Non-pigmented ciliary epithelial cell (primary cell): ENCODE measurements around the gene ATP5PD.
"Not testable (repeated sequence)": the region's sequence is repeated elsewhere in the genome, so short reads cannot be mapped to it uniquely, and the experiment has no call there.

Experiments
- DNase-seq: peaks from one replicate; pipeline ENCODE4 v3.0.0-alpha.2; 2010; ENCODE audit warnings: low read depth

The ATP5PD gene

DNA sequence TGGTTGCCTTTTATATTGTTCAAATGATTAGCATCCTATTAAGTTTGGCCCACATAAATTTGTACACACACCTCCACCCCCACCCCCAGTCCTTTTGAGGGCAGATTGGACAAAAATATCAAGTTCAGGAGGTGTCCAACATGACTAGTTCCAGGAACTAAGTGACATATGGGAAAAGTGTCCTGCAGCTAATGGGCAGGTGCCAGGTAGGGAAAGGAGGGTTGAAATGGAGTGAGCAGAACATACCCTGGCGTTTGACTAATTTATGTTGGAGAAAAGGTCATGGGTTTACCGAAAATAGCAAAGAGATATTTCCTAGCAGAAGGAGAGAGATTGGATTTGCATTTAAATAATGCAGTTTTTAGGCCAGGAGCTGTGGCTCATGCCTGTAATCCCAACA is 5.2 kb upstream of the ATP5PD start:
- no peak for DNase-seq

DNA sequence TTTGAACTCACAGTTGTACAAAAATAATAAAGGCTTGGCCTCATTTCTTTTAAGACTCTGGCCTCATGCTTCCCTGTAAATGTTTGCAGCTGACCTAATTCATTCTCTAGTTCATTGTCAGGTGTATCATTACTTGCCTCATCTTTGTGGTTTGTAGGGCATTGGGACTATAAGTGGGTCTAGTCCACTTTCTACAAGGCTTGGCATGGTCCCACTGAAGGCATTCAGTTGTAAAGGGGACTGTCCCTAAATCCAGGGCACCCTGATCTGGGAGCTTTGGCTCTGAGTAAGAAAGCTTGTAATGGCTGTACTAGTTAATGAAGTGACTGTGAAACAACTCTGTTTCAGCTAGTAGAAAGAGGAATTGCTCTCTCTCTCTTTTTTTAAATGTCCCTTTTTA is 2.9 kb upstream of the ATP5PD start:
- DNase-seq: no peak

- no peak for DNase-seq
These were observed 2.3 kb upstream of the ATP5PD start for GRCh38 chr17:75049057-75049456.

DNA sequence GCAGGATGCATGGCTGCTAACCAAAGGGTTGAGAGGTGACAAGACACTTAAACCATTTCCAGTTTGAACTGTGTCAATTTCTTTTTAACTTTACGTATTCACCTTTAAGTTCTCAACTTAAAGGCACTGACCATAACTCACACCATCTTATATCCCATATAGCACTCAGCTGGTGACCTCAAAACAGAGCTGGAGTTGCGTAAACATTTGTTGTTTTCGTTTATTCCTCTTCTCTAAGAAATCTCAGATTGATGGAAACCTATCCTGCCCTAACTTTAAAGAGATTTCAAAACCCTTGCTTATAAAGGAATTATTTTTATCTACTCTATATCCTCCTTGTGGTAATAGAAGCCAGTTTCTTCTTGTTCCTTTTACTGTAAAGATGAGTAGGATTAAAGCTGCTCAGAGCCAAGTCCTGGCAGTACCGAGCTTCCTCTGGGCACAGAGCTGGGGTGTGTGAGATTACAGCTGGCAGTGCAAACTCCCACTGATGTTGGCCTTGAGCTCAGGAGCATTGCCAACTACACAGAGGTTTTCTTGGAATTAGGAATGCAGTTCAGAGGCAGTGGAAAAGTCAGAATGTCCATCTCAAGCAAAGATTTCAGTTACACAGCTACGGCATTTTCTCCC is 1.6 kb upstream of the ATP5PD start:
- DNase-seq: no peak

DNA sequence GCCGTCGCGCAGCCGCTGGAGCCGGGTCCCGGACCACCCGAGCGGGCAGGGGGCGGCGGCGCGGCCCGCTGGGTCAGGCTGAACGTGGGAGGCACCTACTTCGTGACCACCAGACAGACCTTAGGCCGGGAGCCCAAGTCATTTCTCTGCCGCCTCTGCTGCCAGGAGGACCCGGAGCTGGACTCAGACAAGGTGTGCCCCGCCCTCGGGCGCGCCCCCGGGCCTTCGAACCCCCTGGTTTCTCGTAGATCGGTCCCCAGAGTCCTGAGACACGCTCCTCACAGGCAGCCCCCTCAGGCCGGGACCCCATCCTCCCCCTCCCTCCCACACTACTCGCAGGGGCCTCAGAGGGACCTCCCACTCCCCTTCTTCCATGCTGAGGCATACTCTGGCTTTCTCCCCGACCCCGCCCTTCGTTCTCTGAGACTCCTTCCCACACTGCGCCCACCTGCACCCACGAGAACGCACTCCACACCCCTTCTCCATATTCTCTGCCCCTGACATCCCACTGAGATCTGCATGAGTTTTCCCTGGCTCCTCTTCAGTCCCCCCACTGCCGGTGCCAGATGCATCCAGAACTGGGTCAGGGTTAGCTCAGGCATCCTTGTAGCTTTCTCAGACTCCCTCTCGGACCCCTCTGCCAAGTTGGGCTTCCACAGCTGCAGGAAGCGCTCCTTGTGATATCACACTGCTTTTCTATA is 779 bp upstream of the ATP5PD start:
- no peak for DNase-seq

GRCh38 chr17:75045946-75046406 is 793 bp downstream of the ATP5PD start:
- not testable (repeated sequence) for DNase-seq

GRCh38 chr17:75044716-75045115 is 2.1 kb downstream of the ATP5PD start:
- no peak for DNase-seq

DNA sequence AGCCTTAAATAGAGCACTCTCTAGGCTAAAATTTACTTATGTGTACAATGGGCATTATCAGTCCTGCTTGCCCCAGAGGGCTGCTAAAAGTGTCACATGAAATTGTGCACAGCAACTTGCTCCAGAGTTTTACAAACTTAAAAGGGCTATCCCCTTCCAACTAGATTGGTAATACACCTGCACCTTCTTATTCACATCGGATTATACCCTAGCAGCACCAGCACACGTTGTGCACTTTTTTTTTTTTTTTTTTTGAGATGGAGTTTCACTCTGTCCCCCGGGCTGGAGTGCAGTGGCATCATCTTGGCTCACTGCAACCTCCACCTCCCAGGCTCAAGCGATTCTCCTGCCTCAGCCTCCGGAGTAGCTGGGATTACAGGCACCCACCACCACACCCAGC is 3.0 kb downstream of the ATP5PD start:
- not testable (repeated sequence) for DNase-seq

- no peak for DNase-seq
These were observed 5.0 kb downstream of the ATP5PD start for GRCh38 chr17:75041656-75042280.

- DNase-seq: no peak
These were observed 7.5 kb downstream of the ATP5PD start for GRCh38 chr17:75039238-75039637.

- DNase-seq: peak; percentile 30
These were observed 10.0 kb downstream of the ATP5PD start for GRCh38 chr17:75036643-75037268.

GRCh38 chr17:75034236-75034908 is 12.4 kb downstream of the ATP5PD start:
- DNase-seq: peak; percentile 41

- peak; percentile 73 for DNase-seq
These were observed 13.2 kb downstream of the ATP5PD start for GRCh38 chr17:75033346-75034235.

GRCh38 chr17:75032720-75033280 is 14.0 kb downstream of the ATP5PD start:
- DNase-seq: no peak

GRCh38 chr17:75031972-75032719 is 14.6 kb downstream of the ATP5PD start:
- peak; percentile 26 for DNase-seq

DNA sequence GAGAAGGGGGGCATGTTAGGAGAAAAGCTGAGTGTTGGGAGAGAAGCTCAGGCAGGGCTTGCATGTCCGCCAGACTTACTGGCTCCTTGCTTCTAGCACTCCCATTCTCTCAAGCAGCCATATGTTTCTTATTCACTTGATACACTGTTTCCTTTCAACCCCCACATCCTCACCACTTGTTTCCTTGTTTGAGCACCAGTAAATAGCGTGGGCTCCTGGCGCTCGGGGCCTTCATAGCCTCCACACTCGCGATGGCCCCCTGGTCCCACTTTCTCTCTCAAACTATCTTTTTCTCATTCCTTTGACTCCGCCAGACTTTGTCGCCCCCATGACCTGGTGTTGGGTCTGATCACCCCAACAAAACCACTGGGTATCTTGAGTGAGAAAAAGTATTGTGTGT is 16.6 kb downstream of the ATP5PD start:
- DNase-seq: no peak

DNA sequence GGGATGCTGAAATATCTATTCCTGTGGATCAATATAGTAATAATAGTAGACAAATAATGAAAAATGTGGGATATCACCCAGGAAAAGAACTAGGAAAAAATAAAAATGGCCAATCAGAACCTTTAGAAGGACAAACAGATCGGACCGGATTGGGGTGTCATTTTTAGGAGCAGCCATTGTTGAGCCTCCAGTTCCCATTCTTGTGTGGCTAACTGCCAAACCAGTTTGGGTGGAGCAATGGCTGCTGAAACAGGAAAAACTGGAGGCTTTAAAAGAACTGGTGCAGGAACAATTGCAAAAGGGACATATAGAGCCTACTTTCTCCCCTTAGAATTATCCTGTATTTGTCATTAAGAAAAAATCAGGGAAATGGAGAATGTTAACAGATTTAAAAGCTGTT is 20.1 kb downstream of the ATP5PD start:
- not testable (repeated sequence) for DNase-seq

- not testable (repeated sequence) for DNase-seq
These were observed 21.4 kb downstream of the ATP5PD start for GRCh38 chr17:75025398-75025734.

GRCh38 chr17:75024686-75025397 is 21.9 kb downstream of the ATP5PD start:
- no peak for DNase-seq
